Stimulated activated CD4-positive, alpha-beta T cell treated with anti-CD3 and anti-CD28 coated beads, Interleukin-15, amount 100 ng/mL, for 24 hours (primary cell): ENCODE results near the gene SON.
"Not testable (repeated sequence)": the region's sequence is repeated elsewhere in the genome, so short reads cannot be mapped to it uniquely, and the experiment has no call there.

Experiments used
- DNase-seq: peaks from one replicate; pipeline ENCODE4 v3.0.0-alpha.2; 2020

SON gene

GRCh38 chr21:33546086-33546485 lies 3.2 kb downstream of the SON start:
- DNase-seq: no peak

DNA sequence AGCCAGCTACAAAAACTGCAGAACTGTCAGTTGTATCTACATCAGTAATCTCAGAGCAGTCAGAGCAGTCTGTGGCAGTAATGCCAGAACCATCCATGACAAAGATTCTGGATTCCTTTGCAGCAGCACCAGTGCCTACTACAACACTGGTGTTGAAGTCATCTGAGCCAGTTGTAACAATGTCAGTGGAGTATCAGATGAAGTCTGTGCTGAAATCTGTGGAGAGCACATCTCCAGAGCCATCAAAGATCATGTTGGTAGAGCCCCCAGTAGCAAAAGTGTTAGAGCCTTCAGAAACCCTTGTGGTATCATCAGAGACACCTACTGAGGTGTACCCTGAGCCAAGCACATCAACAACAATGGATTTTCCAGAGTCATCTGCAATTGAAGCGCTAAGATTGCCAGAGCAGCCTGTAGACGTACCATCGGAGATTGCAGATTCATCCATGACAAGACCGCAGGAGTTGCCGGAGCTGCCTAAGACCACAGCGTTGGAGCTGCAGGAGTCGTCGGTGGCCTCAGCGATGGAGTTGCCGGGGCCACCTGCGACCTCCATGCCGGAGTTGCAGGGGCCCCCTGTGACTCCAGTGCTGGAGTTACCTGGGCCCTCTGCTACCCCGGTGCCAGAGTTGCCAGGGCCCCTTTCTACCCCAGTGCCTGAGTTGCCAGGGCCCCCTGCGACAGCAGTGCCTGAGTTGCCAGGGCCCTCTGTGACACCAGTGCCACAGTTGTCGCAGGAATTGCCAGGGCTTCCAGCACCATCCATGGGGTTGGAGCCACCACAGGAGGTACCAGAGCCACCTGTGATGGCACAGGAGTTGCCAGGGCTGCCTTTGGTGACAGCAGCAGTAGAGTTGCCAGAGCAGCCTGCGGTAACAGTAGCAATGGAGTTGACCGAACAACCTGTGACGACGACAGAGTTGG lies 7.3 kb downstream of the SON start:
- DNase-seq: no peak

DNA sequence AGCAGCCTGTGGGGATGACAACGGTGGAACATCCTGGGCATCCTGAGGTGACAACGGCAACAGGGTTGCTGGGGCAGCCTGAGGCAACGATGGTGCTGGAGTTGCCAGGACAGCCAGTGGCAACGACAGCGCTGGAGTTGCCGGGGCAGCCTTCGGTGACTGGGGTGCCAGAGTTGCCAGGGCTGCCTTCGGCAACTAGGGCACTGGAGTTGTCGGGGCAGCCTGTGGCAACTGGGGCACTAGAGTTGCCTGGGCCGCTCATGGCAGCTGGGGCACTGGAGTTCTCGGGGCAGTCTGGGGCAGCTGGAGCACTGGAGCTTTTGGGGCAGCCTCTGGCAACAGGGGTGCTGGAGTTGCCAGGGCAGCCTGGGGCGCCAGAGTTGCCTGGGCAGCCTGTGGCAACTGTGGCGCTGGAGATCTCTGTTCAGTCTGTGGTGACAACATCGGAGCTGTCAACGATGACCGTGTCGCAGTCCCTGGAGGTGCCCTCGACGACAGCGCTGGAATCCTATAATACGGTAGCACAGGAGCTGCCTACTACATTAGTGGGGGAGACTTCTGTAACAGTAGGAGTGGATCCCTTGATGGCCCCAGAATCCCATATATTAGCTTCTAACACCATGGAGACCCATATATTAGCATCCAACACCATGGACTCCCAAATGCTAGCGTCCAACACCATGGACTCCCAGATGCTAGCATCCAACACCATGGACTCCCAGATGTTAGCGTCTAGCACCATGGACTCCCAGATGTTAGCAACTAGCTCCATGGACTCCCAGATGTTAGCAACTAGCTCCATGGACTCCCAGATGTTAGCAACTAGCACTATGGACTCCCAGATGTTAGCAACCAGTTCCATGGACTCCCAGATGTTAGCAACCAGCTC lies 8.2 kb downstream of the SON start:
- DNase-seq: no peak

GRCh38 chr21:33551664-33552063 lies 8.8 kb downstream of the SON start:
- no peak for DNase-seq

- DNase-seq: no peak
These were observed 9.5 kb downstream of the SON start for GRCh38 chr21:33552093-33552998.

DNA sequence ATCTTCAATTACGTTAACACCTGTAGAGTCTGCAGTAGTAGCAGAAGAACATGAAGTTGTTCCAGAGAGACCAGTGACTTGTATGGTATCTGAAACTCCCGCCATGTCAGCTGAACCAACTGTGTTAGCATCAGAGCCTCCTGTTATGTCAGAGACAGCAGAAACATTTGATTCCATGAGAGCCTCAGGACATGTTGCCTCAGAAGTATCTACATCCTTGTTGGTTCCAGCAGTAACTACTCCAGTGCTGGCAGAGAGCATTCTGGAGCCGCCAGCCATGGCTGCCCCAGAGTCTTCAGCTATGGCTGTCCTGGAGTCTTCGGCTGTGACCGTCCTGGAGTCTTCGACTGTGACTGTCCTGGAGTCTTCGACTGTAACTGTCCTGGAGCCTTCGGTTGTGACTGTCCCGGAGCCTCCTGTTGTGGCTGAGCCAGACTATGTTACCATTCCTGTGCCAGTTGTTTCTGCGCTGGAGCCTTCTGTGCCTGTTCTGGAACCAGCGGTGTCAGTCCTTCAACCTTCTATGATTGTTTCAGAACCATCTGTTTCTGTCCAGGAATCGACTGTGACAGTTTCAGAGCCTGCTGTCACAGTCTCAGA lies 10.3 kb downstream of the SON start:
- no peak for DNase-seq

GRCh38 chr21:33554236-33554981 lies 11.6 kb downstream of the SON start:
- no peak for DNase-seq

DNA sequence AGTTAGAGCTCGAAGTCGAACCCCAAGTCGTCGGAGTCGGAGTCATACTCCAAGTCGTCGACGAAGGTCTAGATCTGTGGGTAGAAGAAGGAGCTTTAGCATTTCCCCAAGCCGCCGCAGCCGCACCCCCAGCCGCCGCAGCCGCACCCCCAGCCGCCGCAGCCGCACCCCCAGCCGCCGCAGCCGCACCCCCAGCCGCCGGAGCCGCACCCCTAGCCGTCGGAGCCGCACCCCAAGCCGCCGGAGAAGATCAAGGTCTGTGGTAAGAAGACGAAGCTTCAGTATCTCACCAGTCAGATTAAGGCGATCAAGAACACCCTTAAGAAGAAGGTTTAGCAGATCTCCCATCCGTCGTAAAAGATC lies 12.1 kb downstream of the SON start:
- DNase-seq: no peak

- DNase-seq: no peak
These were observed 14.6 kb downstream of the SON start for GRCh38 chr21:33557447-33557846.

GRCh38 chr21:33558777-33559421 lies 16.1 kb downstream of the SON start:
- no peak for DNase-seq

- DNase-seq: no peak
These were observed 17.0 kb downstream of the SON start for GRCh38 chr21:33559813-33560212.

DNA sequence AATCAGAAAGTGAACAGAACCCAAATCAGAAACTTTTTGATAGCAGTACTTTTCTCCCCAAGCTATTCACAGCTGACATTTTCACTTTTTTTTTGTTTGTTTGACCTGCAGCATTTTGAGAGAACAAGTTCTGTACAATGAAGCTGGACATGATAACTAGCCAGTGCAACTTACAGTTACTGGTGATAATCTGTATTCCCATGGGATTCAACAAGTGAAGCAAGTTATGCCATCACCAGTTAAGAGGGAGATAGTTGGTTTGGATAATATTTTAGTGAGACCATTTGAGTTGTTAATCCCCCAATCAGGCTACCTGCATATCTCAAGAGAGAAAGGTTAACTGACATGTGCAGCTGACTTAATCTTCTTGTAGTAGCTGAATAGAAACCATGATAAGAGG lies 18.1 kb downstream of the SON start:
- no peak for DNase-seq

GRCh38 chr21:33561373-33561772 lies 18.5 kb downstream of the SON start:
- no peak for DNase-seq

DNA sequence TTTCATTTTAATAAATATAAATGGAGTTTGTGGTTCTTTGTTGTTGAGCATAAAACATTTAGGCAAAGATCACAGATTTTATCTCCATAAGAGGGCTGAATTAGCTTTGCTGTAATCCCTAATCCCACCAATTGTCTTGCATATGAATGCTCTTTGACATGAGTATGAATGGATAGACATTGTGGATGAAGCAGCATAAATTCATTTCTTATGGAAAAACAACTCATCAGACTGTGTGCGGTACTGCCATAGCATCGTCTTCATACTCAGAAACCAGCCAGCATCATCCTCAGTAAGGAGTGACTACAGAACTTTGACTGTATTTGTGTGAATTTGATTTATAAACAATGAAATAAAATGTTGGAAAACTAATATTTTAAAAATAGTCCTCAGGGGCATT lies 19.6 kb downstream of the SON start:
- no peak for DNase-seq

DNA sequence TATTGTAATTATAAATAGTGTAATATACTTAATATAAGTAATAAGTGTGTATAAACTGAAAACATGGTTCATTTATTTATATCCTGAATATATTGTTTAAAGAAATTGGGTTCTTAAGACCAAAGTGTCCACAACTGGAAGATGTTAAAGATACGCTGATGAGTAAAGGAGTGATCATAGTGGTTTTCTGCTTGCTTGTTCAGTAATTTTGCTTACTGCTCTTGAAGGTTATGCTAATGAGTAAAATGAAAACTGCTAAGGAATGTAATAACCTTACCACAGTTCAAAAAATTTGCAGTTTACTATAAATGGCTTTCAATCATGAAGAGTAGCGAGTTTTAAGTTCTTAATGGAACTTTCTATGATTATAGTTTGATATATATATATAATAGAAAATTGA lies 23.7 kb downstream of the SON start:
- DNase-seq: no peak

- DNase-seq: no peak
These were observed 25.1 kb downstream of the SON start for GRCh38 chr21:33567914-33568313.

- no peak for DNase-seq
These were observed 25.6 kb downstream of the SON start for GRCh38 chr21:33568448-33568847.

DNA sequence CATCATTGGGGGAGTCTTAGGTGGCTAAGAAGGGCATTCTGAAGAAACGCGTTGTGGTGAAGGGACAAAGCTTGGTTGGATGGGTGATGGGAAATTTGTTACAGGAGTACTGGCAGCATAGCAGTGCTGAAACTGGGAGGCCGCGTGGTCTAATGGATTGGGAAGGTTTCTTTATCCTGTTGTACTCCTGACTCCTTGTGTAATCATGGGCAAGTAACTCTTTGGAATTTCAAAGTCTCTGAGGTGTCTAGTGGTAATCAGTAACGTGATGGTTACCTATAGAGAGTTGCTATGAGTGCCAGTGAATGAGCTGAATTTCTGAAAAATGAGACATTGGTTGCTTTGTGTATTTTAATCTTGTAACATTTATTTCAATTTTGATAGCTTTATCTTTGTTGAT lies 27.2 kb downstream of the SON start:
- no peak for DNase-seq

- no peak for DNase-seq
These were observed 29.5 kb downstream of the SON start for GRCh38 chr21:33572350-33572749.

DNA sequence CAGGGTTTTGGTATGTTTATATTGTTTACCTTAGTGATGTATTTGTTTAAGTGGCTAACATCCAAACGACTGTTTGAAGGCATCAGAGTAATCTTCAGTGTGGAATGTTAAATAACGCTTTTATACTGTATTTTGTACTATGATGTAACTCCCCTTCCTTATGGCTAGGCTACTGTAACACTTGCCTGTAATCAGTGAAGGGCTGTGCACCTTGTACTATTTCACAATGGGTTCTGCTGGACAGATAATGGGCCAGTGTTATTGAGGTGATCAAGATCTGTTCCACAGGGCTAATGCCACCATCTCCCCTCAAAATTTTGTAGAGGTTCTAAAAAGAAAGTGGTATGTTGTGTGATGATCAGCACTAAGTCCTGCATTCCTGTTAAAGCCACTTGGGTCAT lies 33.9 kb downstream of the SON start:
- DNase-seq: not testable (repeated sequence)

DNA sequence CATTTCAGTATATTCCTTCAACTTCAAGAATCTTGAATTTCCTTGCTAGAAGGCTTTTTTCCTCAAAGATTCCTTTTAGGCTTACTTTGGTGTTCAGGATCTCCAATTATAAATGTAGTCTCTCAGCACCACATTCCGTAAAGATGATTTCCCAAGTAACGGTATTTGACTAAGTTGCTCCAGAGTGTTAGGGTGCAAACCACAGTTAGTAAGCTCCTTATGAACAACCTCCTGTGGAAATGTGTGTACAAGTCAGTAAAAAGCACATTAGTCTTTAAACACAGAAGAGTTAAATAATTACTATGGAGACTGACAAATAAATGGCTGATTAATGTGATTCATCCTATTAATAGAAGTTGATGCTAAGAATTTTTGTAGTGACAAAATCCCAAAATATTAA lies 35.4 kb downstream of the SON start:
- no peak for DNase-seq
